ENCODE results near the gene ANKIB1.

GRCh38 chr7:92259062-92259461, 13.3 kb downstream of the ANKIB1 start:
- no peak for TF ChIP-seq CTCF (IDR thresholded peaks at IDR 0.05)
- no peak for TF ChIP-seq POLR2A (IDR thresholded peaks at IDR 0.05)
- no peak for TF ChIP-seq EP300 (IDR thresholded peaks at IDR 0.05)

Measured in suprapubic skin (tissue), 3 donors.